Measurements from ENCODE around the gene NUP62.

DNA sequence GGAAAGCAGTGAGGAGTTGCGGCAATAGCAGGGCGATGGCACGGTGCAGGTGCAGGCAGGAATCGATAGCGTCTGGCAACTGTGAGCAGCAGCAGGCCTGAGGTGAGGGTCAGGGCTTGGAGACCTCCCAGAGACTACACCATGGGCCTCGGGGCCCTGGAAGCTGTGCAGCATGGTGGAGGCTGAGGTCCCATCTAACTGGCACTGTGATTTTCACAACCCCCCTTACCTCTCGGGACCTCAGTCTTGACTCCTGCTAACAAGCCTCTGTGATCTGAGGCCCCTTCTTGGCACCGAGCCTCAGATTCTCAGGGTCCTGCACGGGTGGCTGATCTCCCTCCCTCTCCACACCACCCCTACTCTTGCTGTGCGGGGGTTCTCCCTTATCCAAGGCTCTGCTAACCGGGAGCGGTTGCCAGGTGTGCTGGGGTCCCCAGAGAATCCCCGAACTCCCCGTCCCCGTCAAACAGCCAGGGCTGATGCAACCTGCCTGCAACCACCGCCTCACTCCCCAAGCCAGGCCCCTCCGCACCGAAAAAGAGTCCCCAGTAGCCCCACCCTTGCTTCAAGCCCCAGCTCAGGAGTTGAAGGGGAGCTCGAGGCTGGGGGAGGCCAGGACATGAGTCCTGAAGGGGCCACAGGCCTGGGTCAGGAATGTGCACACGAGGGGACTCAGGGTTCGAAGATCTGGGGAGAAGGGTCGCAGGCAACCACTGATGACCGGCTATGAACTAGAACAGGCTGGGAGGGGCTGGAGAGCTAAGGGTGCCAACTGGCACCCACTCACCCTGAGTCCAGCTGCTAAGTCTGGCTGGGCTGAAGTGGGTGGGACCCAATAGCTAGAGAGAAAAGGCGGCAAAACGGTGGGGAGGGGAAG is 5.1 kb downstream of the NUP62 start:
- TF ChIP-seq, protein P1, sequence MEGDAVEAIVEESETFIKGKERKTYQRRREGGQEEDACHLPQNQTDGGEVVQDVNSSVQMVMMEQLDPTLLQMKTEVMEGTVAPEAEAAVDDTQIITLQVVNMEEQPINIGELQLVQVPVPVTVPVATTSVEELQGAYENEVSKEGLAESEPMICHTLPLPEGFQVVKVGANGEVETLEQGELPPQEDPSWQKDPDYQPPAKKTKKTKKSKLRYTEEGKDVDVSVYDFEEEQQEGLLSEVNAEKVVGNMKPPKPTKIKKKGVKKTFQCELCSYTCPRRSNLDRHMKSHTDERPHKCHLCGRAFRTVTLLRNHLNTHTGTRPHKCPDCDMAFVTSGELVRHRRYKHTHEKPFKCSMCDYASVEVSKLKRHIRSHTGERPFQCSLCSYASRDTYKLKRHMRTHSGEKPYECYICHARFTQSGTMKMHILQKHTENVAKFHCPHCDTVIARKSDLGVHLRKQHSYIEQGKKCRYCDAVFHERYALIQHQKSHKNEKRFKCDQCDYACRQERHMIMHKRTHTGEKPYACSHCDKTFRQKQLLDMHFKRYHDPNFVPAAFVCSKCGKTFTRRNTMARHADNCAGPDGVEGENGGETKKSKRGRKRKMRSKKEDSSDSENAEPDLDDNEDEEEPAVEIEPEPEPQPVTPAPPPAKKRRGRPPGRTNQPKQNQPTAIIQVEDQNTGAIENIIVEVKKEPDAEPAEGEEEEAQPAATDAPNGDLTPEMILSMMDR (conservative IDR thresholded peaks at IDR 0.05; ENCODE audit: low read depth in 2 of 2) = no peak
- TF ChIP-seq EZH2 (IDR thresholded peaks at IDR 0.05; ENCODE audit: low read depth, unreplicated experiment) (no peak), POLR2AphosphoS5 (IDR thresholded peaks at IDR 0.05; ENCODE audit: low read depth) (no peak; the same call in 1 of the 2 replicates), CREB1 (CRISPR knock-in tag; IDR thresholded peaks at IDR 0.05; ENCODE audit: low read depth) (no peak)
- TF ChIP-seq, protein P2, sequence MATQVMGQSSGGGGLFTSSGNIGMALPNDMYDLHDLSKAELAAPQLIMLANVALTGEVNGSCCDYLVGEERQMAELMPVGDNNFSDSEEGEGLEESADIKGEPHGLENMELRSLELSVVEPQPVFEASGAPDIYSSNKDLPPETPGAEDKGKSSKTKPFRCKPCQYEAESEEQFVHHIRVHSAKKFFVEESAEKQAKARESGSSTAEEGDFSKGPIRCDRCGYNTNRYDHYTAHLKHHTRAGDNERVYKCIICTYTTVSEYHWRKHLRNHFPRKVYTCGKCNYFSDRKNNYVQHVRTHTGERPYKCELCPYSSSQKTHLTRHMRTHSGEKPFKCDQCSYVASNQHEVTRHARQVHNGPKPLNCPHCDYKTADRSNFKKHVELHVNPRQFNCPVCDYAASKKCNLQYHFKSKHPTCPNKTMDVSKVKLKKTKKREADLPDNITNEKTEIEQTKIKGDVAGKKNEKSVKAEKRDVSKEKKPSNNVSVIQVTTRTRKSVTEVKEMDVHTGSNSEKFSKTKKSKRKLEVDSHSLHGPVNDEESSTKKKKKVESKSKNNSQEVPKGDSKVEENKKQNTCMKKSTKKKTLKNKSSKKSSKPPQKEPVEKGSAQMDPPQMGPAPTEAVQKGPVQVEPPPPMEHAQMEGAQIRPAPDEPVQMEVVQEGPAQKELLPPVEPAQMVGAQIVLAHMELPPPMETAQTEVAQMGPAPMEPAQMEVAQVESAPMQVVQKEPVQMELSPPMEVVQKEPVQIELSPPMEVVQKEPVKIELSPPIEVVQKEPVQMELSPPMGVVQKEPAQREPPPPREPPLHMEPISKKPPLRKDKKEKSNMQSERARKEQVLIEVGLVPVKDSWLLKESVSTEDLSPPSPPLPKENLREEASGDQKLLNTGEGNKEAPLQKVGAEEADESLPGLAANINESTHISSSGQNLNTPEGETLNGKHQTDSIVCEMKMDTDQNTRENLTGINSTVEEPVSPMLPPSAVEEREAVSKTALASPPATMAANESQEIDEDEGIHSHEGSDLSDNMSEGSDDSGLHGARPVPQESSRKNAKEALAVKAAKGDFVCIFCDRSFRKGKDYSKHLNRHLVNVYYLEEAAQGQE (IDR thresholded peaks at IDR 0.05; ENCODE audit: unreplicated experiment) = no peak
